H9 (cell line): ENCODE results near the gene ANKRD29. TPM values are rescaled to one million over a fixed set of nuclear protein-coding genes. Genes with fewer than 3 reads are reported as not detected.

Experiments used
- DNase-seq: peaks from one replicate; pipeline ENCODE4 v3.0.0-alpha.2; 2017
- H2AFZ ChIP-seq: one replicate; pipeline ENCODE4 v1.6.1; 2013; ENCODE audit warnings: mild to moderate bottlenecking, low read length, control low read depth, moderate library complexity
- H2AK5ac ChIP-seq: 2 replicates; pipeline ENCODE4 v1.6.1; 2013; ENCODE audit warnings: low read length, control low read depth, mixed read lengths; ENCODE audit not compliant: insufficient read length
- H2BK120ac ChIP-seq: one replicate; pipeline ENCODE4 v1.6.1; 2013; ENCODE audit warnings: low read depth, mild to moderate bottlenecking, low read length, control low read depth, inconsistent platforms; ENCODE audit not compliant: poor library complexity, severe bottlenecking
- H2BK12ac ChIP-seq: 2 replicates; pipeline ENCODE4 v1.6.1; 2013; ENCODE audit warnings: low read length, control low read depth, mixed read lengths, low read depth; ENCODE audit not compliant: insufficient read length
- H2BK15ac ChIP-seq: 2 replicates; pipeline ENCODE4 v1.6.1; 2013; ENCODE audit warnings: low read depth, low read length, control low read depth
- H2BK20ac ChIP-seq: one replicate; pipeline ENCODE4 v1.6.1; 2013; ENCODE audit warnings: low read depth, mild to moderate bottlenecking, low read length, control low read depth, inconsistent platforms; ENCODE audit not compliant: poor library complexity, severe bottlenecking
- H2BK5ac ChIP-seq: 2 replicates; pipeline ENCODE4 v1.6.1; 2013; ENCODE audit warnings: low read length, control low read depth, mixed read lengths; ENCODE audit not compliant: insufficient read length
- H3K14ac ChIP-seq: 2 replicates; pipeline ENCODE4 v1.6.1; 2013; ENCODE audit warnings: low read length, control low read depth; ENCODE audit not compliant: insufficient read depth
- H3K18ac ChIP-seq: 2 replicates; pipeline ENCODE4 v1.6.1; 2013; ENCODE audit warnings: low read depth, mild to moderate bottlenecking, mixed read lengths, low read length, control low read depth; ENCODE audit not compliant: insufficient read length
- H3K23ac ChIP-seq: 2 replicates; pipeline ENCODE4 v1.6.1; 2013; ENCODE audit warnings: low read length, control low read depth, mixed read lengths, low read depth; ENCODE audit not compliant: insufficient read length
- H3K23me2 ChIP-seq: 2 replicates; pipeline ENCODE4 v1.6.1; 2013; ENCODE audit warnings: low read depth, mild to moderate bottlenecking, mixed read lengths, low read length, control low read depth; ENCODE audit not compliant: insufficient read length, poor library complexity, severe bottlenecking
- H3K27ac ChIP-seq: 2 replicates; pipeline ENCODE4 v1.5.1; 2013; ENCODE audit warnings: low read length, control low read depth, mixed read lengths, low read depth; ENCODE audit not compliant: insufficient read length
- H3K27me3 ChIP-seq: 2 replicates; pipeline ENCODE4 v1.6.1; 2013; ENCODE audit warnings: low read length, control low read depth, inconsistent platforms; ENCODE audit not compliant: insufficient read depth
- H3K4ac ChIP-seq: 2 replicates; pipeline ENCODE4 v1.6.1; 2013; ENCODE audit warnings: low read depth, mild to moderate bottlenecking, control low read depth, inconsistent platforms, low read length, moderate library complexity
- H3K4me1 ChIP-seq: 2 replicates; pipeline ENCODE4 v1.6.1; 2013; ENCODE audit warnings: low read length, control low read depth, inconsistent platforms; ENCODE audit not compliant: insufficient read depth
- H3K4me2 ChIP-seq: 2 replicates; pipeline ENCODE4 v1.6.1; 2013; ENCODE audit warnings: low read length, control low read depth, mixed read lengths; ENCODE audit not compliant: insufficient read length, insufficient read depth
- H3K56ac ChIP-seq: 2 replicates; pipeline ENCODE4 v1.6.1; 2013; ENCODE audit warnings: low read depth, mild to moderate bottlenecking, mixed read lengths, low read length, control low read depth; ENCODE audit not compliant: insufficient read length
- H3K79me1 ChIP-seq: 2 replicates; pipeline ENCODE4 v1.6.1; 2013; ENCODE audit warnings: low read depth, mild to moderate bottlenecking, moderate library complexity, low read length, control low read depth, inconsistent platforms; ENCODE audit not compliant: insufficient read depth, poor library complexity, severe bottlenecking
- H3K79me2 ChIP-seq: 2 replicates; pipeline ENCODE4 v1.6.1; 2013; ENCODE audit warnings: low read length, control low read depth, inconsistent platforms; ENCODE audit not compliant: insufficient read depth
- H3K9ac ChIP-seq: 2 replicates; pipeline ENCODE4 v1.6.1; 2013; ENCODE audit warnings: low read length, control low read depth, mixed read lengths; ENCODE audit not compliant: insufficient read length; ENCODE audit errors: extremely low read depth
- H3K9me3 ChIP-seq: one replicate; pipeline ENCODE4 v1.6.1; 2013; ENCODE audit warnings: low read depth, low read length, inconsistent platforms; ENCODE audit not compliant: control insufficient read depth
- H3T11ph ChIP-seq: one replicate; pipeline ENCODE4 v1.6.1; 2013; ENCODE audit warnings: mild to moderate bottlenecking, low read length, control low read depth, inconsistent platforms
- H4K20me1 ChIP-seq: one replicate; pipeline ENCODE4 v1.6.1; 2013; ENCODE audit not compliant: control insufficient read depth, insufficient read length, insufficient read depth
- H4K5ac ChIP-seq: 2 replicates; pipeline ENCODE4 v1.6.1; 2013; ENCODE audit warnings: low read depth, mild to moderate bottlenecking, mixed read lengths, low read length, control low read depth; ENCODE audit not compliant: insufficient read length
- H4K8ac ChIP-seq: replicated peaks from 2 replicates; pipeline ENCODE4 v1.6.1; 2013; ENCODE audit warnings: low read length, control low read depth, mixed read lengths, low read depth; ENCODE audit not compliant: insufficient read length
- H4K91ac ChIP-seq: 2 replicates; pipeline ENCODE4 v1.6.1; 2013; ENCODE audit warnings: low read depth, mild to moderate bottlenecking, moderate library complexity, mixed read lengths, low read length, control low read depth; ENCODE audit not compliant: insufficient read length
- H3K27ac Mint-ChIP-seq, 3 experiments: 2 replicates in 2 of 3; 3 replicates in 1 of 3; pipeline ENCODE4 v1.8.0; 2020 to 2021; ENCODE audit warnings: mixed read lengths in 3 of 3, mild to moderate bottlenecking in 1 of 3, moderate library complexity in 1 of 3
- H3K27me3 Mint-ChIP-seq: 2 replicates; pipeline ENCODE4 v1.8.0; 2021; ENCODE audit warnings: low read depth, mild to moderate bottlenecking, moderate library complexity, mixed read lengths
- H3K36me3 Mint-ChIP-seq, 3 experiments: 2 replicates in 2 of 3; 3 replicates in 1 of 3; pipeline ENCODE4 v1.8.0; 2020 to 2021; ENCODE audit warnings: low read depth in 3 of 3, mixed read lengths in 3 of 3; ENCODE audit not compliant: insufficient read depth in 1 of 3
- H3K4me1 Mint-ChIP-seq, 2 experiments: 2 replicates each; pipeline ENCODE4 v1.8.0; 2020; ENCODE audit warnings: mixed read lengths in 2 of 2
- H3K4me3 Mint-ChIP-seq, 2 experiments: 2 replicates in 1 of 2; 3 replicates in 1 of 2; pipeline ENCODE4 v1.8.0; 2020 to 2021; ENCODE audit warnings: mild to moderate bottlenecking in 2 of 2, mixed read lengths in 2 of 2, moderate library complexity in 1 of 2
- H3K9me3 Mint-ChIP-seq, 2 experiments: 2 replicates in 1 of 2; 3 replicates in 1 of 2; pipeline ENCODE4 v1.8.0; 2020; ENCODE audit warnings: mild to moderate bottlenecking in 2 of 2, mixed read lengths in 2 of 2, moderate library complexity in 1 of 2
- total RNA-seq: library from RNA; stranded (reverse); gene quantifications from 2 replicates; pipeline ENCODE4 v1.2.1, GENCODE V29; 2021
- TF ChIP-seq, protein P1 (sequence below): fragments of 200-600 bp; sonication (generic); conservative IDR thresholded peaks from 3 replicates; pipeline ENCODE4 v1.8.0; 2021; ENCODE audit warnings: antibody characterized with exemption, mild to moderate bottlenecking

ANKRD29 gene
- total RNA-seq, 1 experiment from 2014 or later: 2.1 TPM

- no peaks in the 10 kb centered on the region for H3K4me1 Mint-ChIP-seq
- Histone ChIP-seq H3K27me3 (no peaks in the 10 kb centered on the region), H3K23me2 (no peaks in the 10 kb centered on the region), H2BK12ac (no peak overlapping the region), H3K79me1 (no peaks in the 10 kb centered on the region), H3T11ph (no peak overlapping the region), H3K79me2 (no peaks in the 10 kb centered on the region), H2BK15ac (no peak overlapping the region), H3K14ac (no peak overlapping the region), H4K8ac (no peak overlapping the region), H4K91ac (no peak overlapping the region), H3K27ac (no peak overlapping the region), H4K20me1 (no peaks in the 10 kb centered on the region), H3K4me2 (no peak overlapping the region), H3K18ac (no peak overlapping the region), H2BK5ac (no peak overlapping the region), H3K4me1 (no peaks in the 10 kb centered on the region), H3K23ac (no peak overlapping the region), H4K5ac (no peak overlapping the region), H3K4ac (no peak overlapping the region), H3K56ac (no peak overlapping the region), H3K9me3 (no peaks in the 10 kb centered on the region), H2BK120ac (no peak overlapping the region), H2AK5ac (no peak overlapping the region), H2AFZ (no peak overlapping the region), H3K9ac (no peak overlapping the region), H2BK20ac (no peak overlapping the region)
- no peak overlapping the region for H3K27ac Mint-ChIP-seq
- TF ChIP-seq, protein P1, sequence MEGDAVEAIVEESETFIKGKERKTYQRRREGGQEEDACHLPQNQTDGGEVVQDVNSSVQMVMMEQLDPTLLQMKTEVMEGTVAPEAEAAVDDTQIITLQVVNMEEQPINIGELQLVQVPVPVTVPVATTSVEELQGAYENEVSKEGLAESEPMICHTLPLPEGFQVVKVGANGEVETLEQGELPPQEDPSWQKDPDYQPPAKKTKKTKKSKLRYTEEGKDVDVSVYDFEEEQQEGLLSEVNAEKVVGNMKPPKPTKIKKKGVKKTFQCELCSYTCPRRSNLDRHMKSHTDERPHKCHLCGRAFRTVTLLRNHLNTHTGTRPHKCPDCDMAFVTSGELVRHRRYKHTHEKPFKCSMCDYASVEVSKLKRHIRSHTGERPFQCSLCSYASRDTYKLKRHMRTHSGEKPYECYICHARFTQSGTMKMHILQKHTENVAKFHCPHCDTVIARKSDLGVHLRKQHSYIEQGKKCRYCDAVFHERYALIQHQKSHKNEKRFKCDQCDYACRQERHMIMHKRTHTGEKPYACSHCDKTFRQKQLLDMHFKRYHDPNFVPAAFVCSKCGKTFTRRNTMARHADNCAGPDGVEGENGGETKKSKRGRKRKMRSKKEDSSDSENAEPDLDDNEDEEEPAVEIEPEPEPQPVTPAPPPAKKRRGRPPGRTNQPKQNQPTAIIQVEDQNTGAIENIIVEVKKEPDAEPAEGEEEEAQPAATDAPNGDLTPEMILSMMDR: no peak
- DNase-seq: no peak
- no peak overlapping the region for H3K4me3 Mint-ChIP-seq
- no peaks in the 10 kb centered on the region for H3K9me3 Mint-ChIP-seq
- no peaks in the 10 kb centered on the region for H3K27me3 Mint-ChIP-seq
- H3K36me3 Mint-ChIP-seq: no peaks in the 10 kb centered on the region; a peak in 1 of 7 replicates
These were observed 56.8 kb downstream of the ANKRD29 start for GRCh38 chr18:23605941-23606340.
